CD4-positive, alpha-beta T cell treated with Interleukin-2 at 100 ng/mL for 4 hours (primary cell): Measurements from ENCODE around the gene MRPL9.
A peak's percentile ranks its signal among the peaks of the same experiment; 100 is the strongest.

Experiments used
- DNase-seq: peaks from one replicate; pipeline ENCODE4 v3.0.0-alpha.2; 2020; ENCODE audit warnings: low spot score

Gene MRPL9

GRCh38 chr1:151711044-151711800 lies 52.1 kb downstream of the MRPL9 start:
- no peak for DNase-seq

- DNase-seq = peak; percentile 11
These were observed 53.0 kb downstream of the MRPL9 start for GRCh38 chr1:151710187-151710840.
